T-helper 2 cell (primary cell): ENCODE measurements around the gene ZBTB3.
"Not testable (repeated sequence)": the region's sequence is repeated elsewhere in the genome, so short reads cannot be mapped to it uniquely, and the experiment has no call there.

Experiments used
- DNase-seq, 5 experiments: peaks; one replicate each; pipeline versions ENCODE4 v3.0.0 to v3.0.0-alpha.2; 2012 to 2022

Gene ZBTB3

DNA sequence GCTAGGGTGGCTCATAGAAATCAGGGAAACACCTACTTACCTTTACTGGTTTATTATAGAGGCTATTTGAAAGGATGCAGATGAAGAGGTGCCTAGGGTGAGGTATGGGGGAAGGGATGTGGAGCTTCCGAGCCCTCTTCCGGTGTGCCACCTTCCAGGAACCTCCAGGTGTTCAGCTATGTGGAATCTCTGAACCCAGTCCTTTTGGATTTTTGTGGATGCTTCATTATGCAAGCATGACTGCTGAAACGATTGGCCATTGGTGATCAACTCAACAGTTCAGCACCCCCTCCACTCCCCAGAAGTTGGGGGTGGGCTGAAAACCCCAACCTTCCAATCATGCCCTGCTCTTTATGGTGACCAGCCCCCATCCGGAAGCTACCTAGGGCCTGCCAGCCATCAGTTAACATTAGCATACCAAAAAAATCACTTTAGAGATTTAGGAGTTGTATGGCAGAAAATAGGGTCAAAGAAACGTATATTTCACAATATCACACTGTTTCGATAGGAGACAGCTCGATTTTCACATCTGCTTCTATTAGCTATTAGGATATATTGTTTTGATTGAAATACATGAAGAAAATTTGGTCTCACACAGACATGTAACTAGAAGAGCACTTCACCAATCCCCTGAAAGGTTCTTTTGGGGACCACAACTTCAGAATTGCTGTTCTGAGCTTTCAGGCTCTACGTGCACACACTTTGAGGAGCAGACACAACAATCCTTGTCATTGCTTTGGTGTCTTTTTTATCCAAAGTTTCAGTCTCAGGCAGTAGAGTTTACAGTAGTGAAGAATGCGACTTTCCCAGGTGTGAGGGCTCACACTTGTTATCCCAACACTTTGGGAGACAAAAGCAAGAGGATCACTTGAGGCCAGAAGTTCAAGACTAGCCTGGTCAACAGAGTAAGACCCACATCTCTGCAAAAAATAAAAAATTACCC lies 4.2 kb upstream of the ZBTB3 start:
- DNase-seq = no peak

DNA sequence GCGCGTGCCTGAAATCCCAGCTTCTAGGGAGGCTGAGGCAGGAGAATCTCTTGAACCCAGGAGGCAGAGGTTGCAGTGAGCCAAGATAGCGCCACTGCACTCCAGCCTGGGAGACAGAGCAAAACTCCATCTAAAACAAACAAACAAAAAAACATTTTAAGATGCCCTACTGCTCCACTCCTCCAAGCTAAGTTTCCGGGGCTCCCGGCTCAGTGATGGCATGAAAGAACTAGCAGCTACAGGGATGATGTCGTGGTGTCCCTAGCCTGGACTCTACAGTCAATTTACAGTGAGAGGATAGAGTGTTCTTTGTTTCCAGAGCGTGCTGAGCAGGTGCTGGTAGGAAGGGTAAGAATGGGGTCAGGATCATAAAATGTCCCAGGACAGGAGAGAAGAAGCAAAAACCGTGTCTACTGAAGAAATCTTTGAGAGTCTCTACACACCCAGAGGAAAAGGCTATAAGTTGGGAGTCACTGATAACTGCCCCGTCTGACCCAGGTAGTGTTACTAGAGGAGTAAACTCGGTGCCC lies 1.2 kb upstream of the ZBTB3 start:
- DNase-seq = no peak

DNA sequence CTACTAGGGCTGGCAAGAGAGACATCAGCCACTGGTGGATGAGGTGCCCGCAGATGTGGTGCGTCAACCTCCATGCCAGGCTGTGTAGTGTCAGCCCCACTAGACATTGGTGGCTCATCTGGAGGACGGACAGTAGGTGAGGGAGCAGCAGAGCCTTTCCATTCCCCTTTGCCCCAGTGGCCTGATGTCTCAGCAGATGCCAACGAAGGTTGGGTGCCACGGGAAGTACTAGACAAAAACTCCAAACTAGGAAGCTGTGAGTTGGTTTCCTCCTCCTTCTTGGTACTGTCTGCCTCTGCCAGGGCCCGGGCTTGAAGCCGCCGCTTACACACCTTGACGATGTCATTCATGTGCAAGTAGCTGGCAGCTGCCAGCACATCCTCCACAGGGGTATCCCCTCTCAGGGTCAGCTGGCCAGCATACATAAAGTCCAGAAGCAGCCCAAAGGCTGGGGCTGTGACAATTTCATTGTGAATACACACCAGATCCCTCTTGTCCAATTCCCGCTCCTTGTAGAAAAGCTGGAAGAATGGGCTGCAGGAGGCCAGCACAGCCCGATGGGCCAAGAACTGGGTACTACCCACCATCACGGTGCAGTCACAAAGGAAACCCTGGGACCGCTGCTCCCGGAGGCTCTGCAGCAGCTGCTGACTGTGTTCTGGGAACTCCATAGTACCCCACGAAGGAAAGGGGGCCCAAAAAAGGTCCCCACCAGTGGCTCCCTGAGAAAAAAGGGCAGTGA lies 795 bp downstream of the ZBTB3 start:
- DNase-seq = no peak

DNA sequence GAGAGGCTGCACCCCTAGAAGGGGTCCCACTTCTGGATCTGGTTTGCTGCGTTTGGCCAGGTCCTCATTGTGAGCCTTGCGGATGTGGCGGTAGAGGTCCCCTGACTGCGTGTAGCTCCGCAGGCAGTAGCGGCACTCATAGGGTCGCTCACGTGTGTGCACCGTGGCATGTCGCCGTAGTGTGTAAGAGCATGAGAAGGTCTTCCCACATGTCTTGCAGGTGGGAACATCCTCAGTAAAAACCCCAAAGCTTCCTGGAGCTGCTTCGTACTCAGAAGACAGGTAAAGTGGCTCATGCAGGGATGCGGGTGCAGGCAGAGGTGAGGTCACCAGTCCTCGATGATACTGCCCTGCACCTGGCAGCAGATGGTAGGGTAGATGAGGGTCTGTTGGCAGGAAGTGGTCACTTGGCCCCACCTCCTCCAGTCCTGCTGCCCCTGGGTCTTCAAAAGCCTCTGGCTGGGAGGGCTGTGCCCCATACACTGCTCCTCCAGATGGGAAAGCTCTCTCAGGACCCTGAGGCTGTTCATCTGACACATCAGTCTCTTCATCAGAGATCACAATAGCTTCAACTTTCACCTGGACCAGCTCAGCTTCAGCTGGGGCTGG lies 1.7 kb downstream of the ZBTB3 start:
- no peak for DNase-seq

DNA sequence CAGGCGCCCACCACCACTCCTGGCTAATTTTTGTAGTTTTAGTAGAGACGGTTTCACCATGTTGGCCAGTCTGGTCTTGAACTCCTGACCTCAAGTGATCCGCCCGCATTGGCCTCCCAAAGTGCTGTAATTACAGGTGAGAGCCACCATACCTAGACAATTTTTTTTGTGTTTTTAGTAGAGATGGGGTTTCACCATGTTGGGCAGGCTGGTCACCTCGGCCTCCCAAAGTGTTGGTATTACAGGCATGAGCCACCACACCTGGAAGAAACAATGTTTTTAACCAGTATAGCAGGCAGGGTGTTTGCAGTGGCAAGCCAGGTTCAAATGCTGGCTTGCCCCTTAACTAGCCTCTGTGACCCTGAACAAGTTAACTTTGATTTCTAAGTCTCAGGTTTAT lies 4.0 kb downstream of the ZBTB3 start:
- DNase-seq = not testable (repeated sequence)

DNA sequence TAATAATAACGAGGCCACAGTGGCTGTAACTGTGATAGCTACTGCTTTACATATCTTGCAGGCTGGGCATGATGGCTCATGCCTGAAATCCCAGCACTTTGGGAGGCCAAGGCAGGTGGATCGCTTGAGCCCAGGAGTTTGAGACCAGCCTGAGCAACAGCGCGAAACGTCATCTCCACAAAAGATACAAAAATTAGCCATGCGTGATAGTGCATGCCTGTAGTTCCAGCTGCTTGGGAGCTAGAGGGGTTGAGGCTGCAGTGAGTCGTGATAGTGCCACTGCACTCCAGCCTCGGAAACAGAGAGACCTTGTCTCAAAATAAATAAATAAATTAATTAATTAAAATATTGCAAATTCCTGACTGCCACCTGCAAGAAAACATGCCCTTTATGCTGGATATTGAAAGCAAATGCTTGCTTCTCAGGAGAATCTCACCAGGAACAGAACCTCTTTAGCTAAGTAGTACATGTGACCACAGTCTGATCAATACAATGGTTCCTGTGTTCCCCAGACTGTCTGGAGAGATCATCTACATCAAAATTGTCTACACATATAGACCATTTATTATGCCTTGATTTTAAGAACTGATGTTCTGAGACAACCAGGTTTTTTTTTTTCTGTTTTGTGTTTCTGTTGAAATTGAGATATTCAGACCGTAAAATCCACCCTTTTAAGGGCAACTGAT lies 6.3 kb downstream of the ZBTB3 start:
- DNase-seq = no peak

DNA sequence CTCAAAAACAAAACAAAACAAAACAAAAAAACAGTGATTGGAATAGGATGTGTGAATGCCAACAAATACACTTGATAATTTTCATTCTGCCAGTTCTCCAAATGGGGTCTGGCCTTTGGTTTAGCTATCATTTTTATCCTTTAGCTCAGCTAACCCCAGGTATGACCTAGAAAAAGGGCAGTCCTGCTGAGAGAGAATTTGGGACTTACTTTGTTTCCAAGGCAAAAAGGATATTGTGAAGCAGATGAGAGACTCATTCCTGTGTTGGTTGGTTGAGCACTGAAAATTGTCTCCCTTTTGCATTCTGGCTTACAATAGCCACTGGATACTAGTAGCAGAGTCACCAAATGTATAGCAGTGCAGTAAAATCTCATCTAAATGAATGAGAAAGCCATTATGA lies 16.8 kb downstream of the ZBTB3 start:
- no peak for DNase-seq

DNA sequence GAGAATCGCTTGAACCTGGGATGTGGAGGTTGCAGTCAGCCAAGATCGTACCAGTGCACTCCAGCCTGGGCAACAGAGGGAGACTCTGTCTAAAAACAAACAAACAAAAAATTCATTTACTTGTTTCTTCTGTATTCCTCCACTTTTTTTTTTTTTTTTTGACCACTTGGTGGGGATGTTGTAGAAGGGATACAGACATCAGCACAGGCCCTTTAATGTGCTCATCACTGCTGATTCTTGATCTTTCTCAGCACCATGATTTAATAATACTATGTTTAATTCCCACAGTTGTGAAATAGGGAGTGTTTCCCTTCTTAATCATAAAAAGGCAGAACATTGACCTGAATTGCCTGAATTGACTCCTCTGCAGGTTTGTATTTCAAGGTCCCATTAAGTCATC lies 21.1 kb downstream of the ZBTB3 start:
- DNase-seq = peak in 1 of 5 experiments; percentile 60

DNA sequence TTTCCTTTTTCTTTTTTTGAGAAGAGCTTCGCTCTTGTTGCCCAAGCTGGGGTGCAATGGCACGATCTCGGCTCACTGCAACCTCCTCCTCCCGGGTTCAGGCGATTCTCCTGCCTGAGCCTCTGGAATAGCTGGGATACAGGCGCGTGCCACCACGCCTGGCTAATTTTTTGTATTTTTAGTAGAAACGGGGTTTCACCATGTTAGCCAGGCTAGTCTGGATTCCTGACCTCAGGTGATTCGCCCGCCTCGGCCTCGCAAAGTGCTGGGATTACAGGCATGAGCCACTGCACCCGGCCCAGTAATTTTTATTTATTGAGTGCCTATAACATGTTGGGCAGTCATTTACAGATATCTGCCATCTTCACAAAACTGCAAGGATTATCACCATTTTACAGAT lies 23.9 kb downstream of the ZBTB3 start:
- DNase-seq = not testable (repeated sequence)

DNA sequence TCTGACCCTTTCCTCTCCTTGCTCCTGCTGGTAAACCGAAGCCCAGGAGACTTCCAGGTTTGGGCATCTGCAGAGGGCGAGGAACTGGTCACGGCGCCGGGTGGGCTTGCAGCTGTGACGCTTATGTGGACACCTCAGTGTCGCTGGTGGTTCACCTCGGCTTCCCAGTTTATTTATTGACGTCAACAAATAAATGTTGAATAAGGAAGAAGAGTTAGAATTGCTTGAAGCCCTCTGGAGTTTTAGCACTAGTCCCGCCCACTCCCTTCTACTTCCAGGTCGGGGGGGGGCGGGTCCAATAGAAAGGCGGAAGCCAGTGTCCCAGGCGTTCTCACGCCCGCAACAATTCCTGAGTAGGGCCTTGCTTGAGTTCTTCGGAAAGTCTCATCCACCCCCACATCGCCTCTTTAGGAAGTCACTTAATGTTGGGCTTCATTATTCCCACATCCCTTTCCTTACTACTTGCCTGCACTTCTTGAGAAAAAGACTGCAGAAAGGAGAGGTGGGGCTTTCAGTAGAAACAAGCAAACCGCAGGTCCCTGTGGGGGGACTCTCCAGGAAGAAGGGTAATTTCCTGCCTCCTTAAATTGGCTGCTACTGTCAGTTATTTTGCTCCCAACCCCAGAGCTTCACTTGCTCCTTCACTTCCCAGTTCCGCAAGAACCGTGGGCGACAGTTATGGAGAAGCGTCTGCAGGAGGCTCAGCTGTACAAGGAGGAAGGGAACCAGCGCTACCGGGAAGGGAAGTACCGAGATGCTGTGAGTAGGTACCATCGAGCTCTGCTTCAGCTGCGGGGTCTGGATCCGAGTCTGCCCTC lies 25.6 kb downstream of the ZBTB3 start, which contains the start of gene TTC9C:
TSS of gene TTC9C (plus strand) at position 316 of the 818 bp plus-strand sequence. CDS start at position 679, 363 bp downstream.
- DNase-seq = peak; percentile 63 to 92 (median 76)

DNA sequence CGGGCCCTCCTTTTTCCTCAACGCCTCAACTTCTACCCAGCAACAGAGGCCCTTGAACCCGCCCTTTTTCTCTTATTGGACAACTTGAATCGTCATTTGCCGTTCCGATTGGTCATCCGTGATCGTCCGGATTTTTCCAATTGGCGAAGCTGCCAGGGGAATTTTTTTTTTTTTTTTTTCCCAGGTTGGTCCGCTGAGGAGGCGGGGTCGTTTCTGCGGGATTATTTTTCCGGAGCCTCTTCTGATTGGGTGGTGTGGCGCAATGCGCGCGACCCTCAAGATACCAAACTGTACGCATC lies 26.1 kb downstream of the ZBTB3 start:
- DNase-seq = peak; percentile 50 to 98 (median 79)

DNA sequence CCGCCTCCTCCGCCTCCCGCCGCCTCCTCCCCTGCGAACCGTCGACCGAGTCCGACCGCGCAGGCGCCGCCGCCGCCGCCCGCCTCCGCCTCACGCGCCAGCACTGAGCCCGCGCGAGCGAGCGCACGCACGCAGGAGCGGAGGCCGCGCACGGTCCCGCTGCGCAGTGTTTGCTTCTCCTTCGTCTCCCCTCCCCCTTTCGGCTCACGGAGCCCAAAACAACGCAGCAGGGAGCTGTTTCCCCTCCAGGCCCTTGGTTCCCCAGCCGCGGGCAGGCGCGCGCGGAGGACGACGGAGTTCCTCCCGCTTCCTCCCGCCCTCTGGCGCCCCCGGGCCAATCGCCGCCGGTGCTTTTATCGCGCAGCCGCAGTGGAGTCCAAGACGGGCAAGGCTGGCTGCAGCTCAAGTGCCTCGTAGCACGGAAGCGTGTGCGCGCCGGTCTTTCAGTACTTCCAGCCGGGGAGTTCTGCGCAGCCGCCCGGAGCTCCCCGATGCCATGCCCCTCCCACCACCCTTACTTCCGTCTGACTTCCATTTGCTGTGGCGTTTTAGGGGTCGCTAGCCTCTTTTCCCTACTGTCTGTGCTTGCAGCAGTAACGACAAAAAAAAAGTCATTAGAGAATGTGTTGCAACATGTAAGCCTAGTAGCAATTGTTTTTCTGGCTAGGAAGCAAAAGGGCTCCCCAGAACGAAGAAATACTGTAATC lies 26.6 kb downstream of the ZBTB3 start, which contains the start of gene HNRNPUL2:
TSS of gene HNRNPUL2 (minus strand) at position 293 of the 707 bp plus-strand sequence. CDS start 301 bp downstream, outside the sequence.
- peak; percentile 95 to 100 (median 98) for DNase-seq

DNA sequence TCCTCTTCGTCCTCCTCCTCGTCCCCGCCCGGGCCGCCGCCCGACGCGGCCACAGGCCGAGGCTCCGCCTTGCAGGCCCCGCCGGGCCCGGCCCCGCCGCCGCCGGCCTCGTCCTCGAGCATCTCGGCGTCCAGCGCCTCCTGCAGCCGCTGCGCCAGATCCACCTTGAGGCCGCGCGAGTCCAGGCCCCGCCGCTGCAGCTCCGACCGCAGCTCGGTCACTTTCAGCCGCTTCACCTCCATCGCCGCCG lies 27.1 kb downstream of the ZBTB3 start:
- DNase-seq = no peak

DNA sequence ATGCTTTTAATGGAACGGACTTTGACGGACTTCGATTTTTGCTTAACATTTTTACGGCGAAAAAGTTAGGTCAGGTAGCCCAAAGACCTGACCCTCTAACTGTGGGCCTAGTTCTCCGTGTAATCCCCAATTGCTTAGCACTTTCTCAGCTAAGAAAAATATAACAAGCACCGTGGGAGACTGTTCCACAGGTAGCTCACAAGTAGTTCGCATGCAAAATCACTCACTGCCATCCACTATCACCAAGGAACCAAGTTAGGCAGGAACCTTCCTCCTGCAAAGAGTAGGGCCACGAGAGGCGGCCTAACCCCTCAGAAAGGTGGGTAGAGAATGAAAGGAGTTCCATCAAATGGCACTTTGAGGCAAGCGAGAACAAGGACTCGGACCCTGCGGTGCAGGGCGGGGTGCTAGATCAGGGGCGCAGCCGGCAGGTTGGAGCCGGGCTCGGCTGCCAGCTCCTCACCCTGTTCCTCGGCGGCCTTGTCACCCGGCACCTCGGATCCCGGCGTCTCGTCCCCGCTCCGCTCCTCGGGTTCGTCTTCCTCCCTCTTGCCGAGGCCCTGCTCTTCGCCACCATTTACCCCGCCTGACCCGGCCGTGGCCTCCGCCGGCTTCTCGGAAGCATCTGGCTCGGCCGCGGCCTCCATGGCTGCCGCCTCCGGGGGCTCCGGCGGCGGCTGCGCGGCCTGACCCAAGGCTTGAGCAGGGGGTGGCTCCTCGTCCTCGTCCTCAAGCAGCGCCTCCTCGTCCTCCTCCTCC lies 27.6 kb downstream of the ZBTB3 start:
- no peak for DNase-seq

DNA sequence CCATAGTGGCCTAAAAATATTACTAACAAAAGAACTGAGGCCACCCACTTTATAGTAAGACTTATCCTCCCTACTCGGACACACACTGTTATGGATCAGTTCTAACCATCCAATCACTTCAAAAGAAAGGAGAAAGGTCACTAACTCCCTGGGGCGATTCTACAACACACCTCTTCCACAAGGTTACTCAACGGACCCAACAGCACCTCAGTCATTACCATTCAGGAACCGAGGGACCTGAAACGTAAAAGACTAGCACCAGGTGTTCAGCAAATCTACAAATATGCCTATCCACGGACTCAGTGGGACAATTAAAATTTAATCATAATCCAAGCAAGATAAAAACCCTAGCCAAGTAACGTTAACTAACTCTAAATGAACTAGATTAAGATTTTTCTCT lies 28.3 kb downstream of the ZBTB3 start:
- DNase-seq = no peak

DNA sequence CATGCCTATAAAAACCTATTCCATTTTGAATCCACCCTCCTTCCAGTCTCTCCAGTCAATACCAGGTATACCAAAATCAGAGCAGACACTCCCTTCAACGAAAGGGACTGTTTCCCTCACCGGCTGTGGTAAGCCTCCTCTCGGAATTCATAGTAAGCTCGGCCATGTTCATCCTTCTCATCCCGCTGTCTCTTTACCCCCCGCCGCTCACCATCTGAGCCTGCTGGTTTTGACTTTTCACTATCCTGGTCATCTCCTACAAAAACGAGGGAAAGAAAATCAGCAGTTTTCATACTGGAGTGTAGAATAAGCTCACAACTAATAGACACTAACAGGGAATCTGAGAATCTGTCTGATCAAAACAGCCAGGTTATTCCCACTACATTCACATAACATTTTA lies 29.8 kb downstream of the ZBTB3 start:
- no peak for DNase-seq

DNA sequence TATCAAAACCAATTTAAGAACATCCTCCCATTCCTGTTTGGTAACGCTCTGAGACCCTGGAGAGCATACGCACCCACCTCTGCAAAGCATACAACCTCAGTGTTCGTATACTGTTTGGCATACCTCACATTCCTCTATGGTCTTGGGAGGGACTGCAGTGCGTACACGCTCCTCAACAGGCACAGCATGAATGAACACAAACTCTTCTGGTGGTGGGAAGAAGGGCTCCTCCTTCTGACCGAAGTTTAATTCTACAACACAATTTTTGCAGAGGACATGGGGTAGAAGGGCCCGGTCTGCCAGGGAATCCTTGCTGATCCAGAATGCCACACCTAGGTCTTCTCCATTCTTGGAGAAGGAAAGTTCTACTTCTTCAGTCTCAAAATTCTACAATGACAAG lies 32.0 kb downstream of the ZBTB3 start:
- DNase-seq = no peak

DNA sequence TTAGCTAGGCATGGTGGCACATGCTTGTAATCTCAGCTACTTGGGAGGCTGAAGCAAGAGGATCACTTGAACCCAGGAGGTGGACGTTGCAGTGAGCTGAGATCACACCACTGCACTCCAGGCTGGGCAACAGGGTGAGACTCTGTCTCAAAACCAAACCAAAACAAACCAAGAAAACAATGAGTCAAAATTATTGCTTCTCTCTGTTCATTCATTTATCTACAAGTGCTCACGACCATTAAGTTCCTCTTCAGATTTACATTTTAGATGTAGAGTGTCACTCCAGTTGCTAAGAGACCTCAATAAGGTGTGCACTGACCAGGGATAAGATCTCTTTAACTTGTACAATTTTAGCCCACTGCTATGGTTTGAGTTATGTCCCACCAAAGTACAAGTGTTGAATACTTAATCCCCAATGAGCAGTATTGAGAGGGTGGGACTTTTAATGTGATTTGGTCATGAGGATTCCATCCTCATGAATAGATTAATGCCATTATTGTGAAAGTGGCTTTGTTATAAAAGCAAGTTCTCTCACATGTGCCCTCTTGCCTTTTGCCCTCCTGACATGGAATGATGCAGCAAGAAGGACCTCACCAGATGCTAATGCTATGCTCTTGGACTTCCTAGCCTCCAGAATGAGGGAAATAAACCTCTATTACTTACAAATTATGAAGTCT lies 34.5 kb downstream of the ZBTB3 start:
- no peak for DNase-seq

DNA sequence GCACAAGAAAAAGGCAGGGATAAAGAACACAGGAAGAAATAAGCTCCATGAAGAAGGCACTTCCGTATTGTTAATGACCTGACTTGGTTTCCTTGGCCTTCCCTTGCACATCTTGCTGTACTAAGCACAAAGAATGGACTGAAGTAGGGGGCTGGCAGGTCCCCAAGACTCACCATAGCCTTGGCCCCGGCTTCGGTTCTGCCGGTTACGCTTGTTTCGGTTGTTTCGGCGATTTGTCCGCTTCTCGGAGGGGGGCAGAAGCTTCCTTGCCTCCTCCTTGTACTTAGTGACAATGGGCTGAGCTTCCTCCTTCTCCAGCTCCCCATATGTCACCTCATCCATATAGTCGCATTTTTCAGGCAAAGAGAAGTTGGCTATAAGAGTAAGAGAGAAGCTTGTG lies 37.1 kb downstream of the ZBTB3 start:
- no peak for DNase-seq

DNA sequence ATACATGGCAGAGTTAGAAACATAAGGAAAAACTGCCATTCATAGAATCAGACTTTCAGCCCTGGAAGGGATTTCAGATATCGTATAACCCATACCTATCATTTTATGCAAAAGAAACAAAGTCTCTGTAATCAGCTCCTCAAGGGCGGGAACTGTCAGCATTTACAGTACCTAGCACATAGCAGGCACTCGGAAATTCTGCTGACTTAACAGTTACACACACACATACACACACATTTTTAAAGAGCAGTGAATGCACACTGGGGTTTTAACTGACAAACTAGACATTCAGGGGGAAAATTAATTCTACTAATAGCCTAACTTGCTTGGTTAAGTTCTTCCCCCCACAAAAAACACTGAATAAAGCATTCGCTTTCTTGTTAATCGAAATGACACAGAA lies 37.8 kb downstream of the ZBTB3 start:
- no peak for DNase-seq
